OCI-LY7 (cell line): ENCODE results near the gene EIF2S1. TPM values are rescaled to one million over a fixed set of nuclear protein-coding genes. Genes with fewer than 3 reads are reported as not detected.

Experiments used
- BruUV-seq: library from RNA; stranded (reverse); fragments of 400-500 nt; replicated peaks from 2 replicates; lab custom pipeline; 2021; lab: Mats Ljungman, UMichigan
- CTCF ChIA-PET: fragments of 300-600 bp; sonication (Branson Sonifier 250); formaldehyde crosslinking; loops from one replicate; lab custom pipeline; 2022; ENCODE audit warnings: antibody characterized with exemption; ENCODE audit not compliant: unreplicated experiment; lab: Charles Lee
- POLR2A ChIA-PET: fragments of 300-600 bp; sonication (Branson Sonifier 250); formaldehyde crosslinking; loops from one replicate; lab custom pipeline; 2022; ENCODE audit warnings: antibody characterized with exemption; lab: Charles Lee
- DNase-seq: peaks from one replicate; pipeline ENCODE4 v3.0.0-alpha.2; 2015; ENCODE audit warnings: low spot score
- H2AFZ ChIP-seq: fragments of 200-600 bp; sonication (generic), shearing (Covaris generic); 2 replicates; pipeline ENCODE4 v1.6.1; 2014; ENCODE audit warnings: mild to moderate bottlenecking, antibody characterized with exemption, low read length, moderate library complexity
- H3K27ac ChIP-seq: fragments of 200-600 bp; sonication (generic); 2 replicates; pipeline ENCODE4 v1.5.1; 2014; ENCODE audit warnings: mixed run types, low read depth, mild to moderate bottlenecking, moderate library complexity, low read length, inconsistent platforms; ENCODE audit not compliant: poor library complexity, severe bottlenecking
- H3K36me3 ChIP-seq: fragments of 200-600 bp; sonication (generic); 2 replicates; pipeline ENCODE4 v1.6.1; 2014; ENCODE audit warnings: mild to moderate bottlenecking, antibody characterized with exemption, low read length, moderate library complexity, mixed read lengths; ENCODE audit not compliant: insufficient read depth
- H3K4me1 ChIP-seq: fragments of 200-600 bp; sonication (generic); 2 replicates; pipeline ENCODE4 v1.5.1; 2014; ENCODE audit warnings: mild to moderate bottlenecking, low read length; ENCODE audit not compliant: insufficient read depth, poor library complexity, severe bottlenecking
- H3K4me2 ChIP-seq: fragments of 200-600 bp; sonication (generic); 2 replicates; pipeline ENCODE4 v1.6.1; 2014; ENCODE audit warnings: mild to moderate bottlenecking, low read length
- H3K4me3 ChIP-seq: fragments of 200-600 bp; sonication (generic); 2 replicates; pipeline ENCODE4 v1.5.1; 2014; ENCODE audit warnings: mild to moderate bottlenecking, low read depth, low read length; ENCODE audit not compliant: poor library complexity, severe bottlenecking
- H3K79me2 ChIP-seq: fragments of 200-600 bp; sonication (generic); 2 replicates; pipeline ENCODE4 v1.6.1; 2016; ENCODE audit warnings: low read depth, mild to moderate bottlenecking, low read length, moderate library complexity, mixed read lengths; ENCODE audit not compliant: insufficient read depth
- H3K9me2 ChIP-seq: fragments of 200-600 bp; sonication (generic); 2 replicates; pipeline ENCODE4 v1.6.1; 2016; ENCODE audit warnings: mild to moderate bottlenecking, low read length, mixed read lengths; ENCODE audit not compliant: insufficient read depth
- H3K9me3 ChIP-seq: fragments of 200-600 bp; sonication (generic); 2 replicates; pipeline ENCODE4 v1.6.1; 2014; ENCODE audit warnings: mild to moderate bottlenecking, mixed run types, low read length, mixed read lengths
- H4K20me1 ChIP-seq: fragments of 200-600 bp; sonication (generic); 2 replicates; pipeline ENCODE4 v1.6.1; 2014; ENCODE audit warnings: mild to moderate bottlenecking, antibody characterized with exemption, low read length, moderate library complexity, mixed read lengths; ENCODE audit not compliant: insufficient read depth
- CTCF ChIP-seq: fragments of 200-600 bp; sonication (generic); conservative IDR thresholded peaks from 2 replicates; pipeline ENCODE4 v1.5.1; 2014; ENCODE audit warnings: mild to moderate bottlenecking, antibody characterized with exemption, low read length, moderate library complexity, mixed read lengths
- EZH2phosphoT487 ChIP-seq: fragments of 200-600 bp; sonication (generic); IDR thresholded peaks from 2 replicates; pipeline ENCODE4 v1.6.1; 2018; ENCODE audit warnings: low read depth, borderline replicate concordance, mild to moderate bottlenecking, mixed run types, antibody characterized with exemption, low read length, moderate library complexity, mixed read lengths
- intact Hi-C: fragments of 100-400 bp; cut with micrococcal nuclease; formaldehyde crosslinking; loops from one replicate; pipeline ENCODE4 v1.10.0; 2022; ENCODE audit not compliant: unreplicated experiment
- total RNA-seq, 2 experiments: library from RNA; depleted of rRNA in 1 of 2; stranded (reverse); fragments of >200 nt in 1 of 2; shearing (Covaris generic) in 1 of 2; gene quantifications; 2 replicates each; pipeline ENCODE4 v1.2.3, GENCODE V29; 2014 to 2022

Gene EIF2S1
- total RNA-seq, 2 experiments from 2014 or later = 161 to 170 TPM

GRCh38 chr14:67343601-67344230, 16.4 kb upstream of the EIF2S1 start:
- Histone ChIP-seq H3K27ac (no peak overlapping the region), H2AFZ (no peak overlapping the region), H3K4me1 (no peaks in the 10 kb centered on the region), H4K20me1 (no peaks in the 10 kb centered on the region), H3K4me3 (no peak overlapping the region), H3K79me2 (no peaks in the 10 kb centered on the region), H3K9me2 (no peaks in the 10 kb centered on the region), H3K36me3 (peaks cover 58% of the 10 kb centered on the region), H3K4me2 (no peak overlapping the region), H3K9me3 (no peaks in the 10 kb centered on the region)
- no TSS peak for BruUV-seq
- DNase-seq = no peak
- intact Hi-C loops = no loop called here
- CTCF ChIA-PET = no interaction called here
- POLR2A ChIA-PET = interaction anchor here (0.6 kb wide), 1 partner anchor 87 kb away, joined by 3 read pairs; no protein-coding TSS in a partner anchor
- TF ChIP-seq EZH2phosphoT487 (no peak), CTCF (no peak)

- ChIA-PET POLR2A (interaction anchor here (0.6 to 1.5 kb wide), 2 partner anchors 11 to 70 kb away, joined by 4 read pairs; no protein-coding TSS in a partner anchor), CTCF (no interaction called here)
- no peaks in the 10 kb centered on the region for H4K20me1 ChIP-seq
- H3K4me1 ChIP-seq = no peaks in the 10 kb centered on the region
- no peak overlapping the region for H3K4me2 ChIP-seq
- no peaks in the 10 kb centered on the region for H3K9me3 ChIP-seq
- TF ChIP-seq CTCF (no peak), EZH2phosphoT487 (no peak)
- BruUV-seq = no TSS peak
- no peaks in the 10 kb centered on the region for H3K9me2 ChIP-seq
- H3K79me2 ChIP-seq = no peaks in the 10 kb centered on the region
- H3K27ac ChIP-seq = no peak overlapping the region
- peaks cover 60% of the 10 kb centered on the region for H3K36me3 ChIP-seq
- no peak for DNase-seq
- no peak overlapping the region for H3K4me3 ChIP-seq
- no peak overlapping the region for H2AFZ ChIP-seq
- intact Hi-C loops = no loop called here
Measured at GRCh38 chr14:67345583-67345982, 14.5 kb upstream of the EIF2S1 start.

- DNase-seq = no peak
- Histone ChIP-seq H3K79me2 (no peaks in the 10 kb centered on the region), H3K9me3 (no peaks in the 10 kb centered on the region), H3K4me2 (no peak overlapping the region), H4K20me1 (no peaks in the 10 kb centered on the region), H3K27ac (no peak overlapping the region), H3K9me2 (no peaks in the 10 kb centered on the region), H3K4me1 (no peaks in the 10 kb centered on the region), H3K36me3 (peaks cover 38% of the 10 kb centered on the region), H3K4me3 (no peak overlapping the region), H2AFZ (no peak overlapping the region)
- no TSS peak for BruUV-seq
- ChIA-PET POLR2A (interaction anchor here (0.6 to 0.8 kb wide), 2 partner anchors 13 to 114 kb away, joined by 3 to 5 read pairs; no protein-coding TSS in a partner anchor), CTCF (no interaction called here)
- TF ChIP-seq CTCF (no peak), EZH2phosphoT487 (no peak)
- intact Hi-C loops = no loop called here
Measured at GRCh38 chr14:67352055-67352454, 8.1 kb upstream of the EIF2S1 start.
